Stimulated activated CD4-positive, alpha-beta T cell treated with anti-CD3 and anti-CD28 coated beads, TNF-alpha, amount 100 ng/mL, for 24 hours (primary cell): Measurements from ENCODE around the gene SF3A2.

Experiments
- DNase-seq, 3 experiments: peaks; one replicate each; pipeline ENCODE4 v3.0.0-alpha.2; 2020; ENCODE audit warnings: low read depth in 3 of 3

Gene SF3A2

DNA sequence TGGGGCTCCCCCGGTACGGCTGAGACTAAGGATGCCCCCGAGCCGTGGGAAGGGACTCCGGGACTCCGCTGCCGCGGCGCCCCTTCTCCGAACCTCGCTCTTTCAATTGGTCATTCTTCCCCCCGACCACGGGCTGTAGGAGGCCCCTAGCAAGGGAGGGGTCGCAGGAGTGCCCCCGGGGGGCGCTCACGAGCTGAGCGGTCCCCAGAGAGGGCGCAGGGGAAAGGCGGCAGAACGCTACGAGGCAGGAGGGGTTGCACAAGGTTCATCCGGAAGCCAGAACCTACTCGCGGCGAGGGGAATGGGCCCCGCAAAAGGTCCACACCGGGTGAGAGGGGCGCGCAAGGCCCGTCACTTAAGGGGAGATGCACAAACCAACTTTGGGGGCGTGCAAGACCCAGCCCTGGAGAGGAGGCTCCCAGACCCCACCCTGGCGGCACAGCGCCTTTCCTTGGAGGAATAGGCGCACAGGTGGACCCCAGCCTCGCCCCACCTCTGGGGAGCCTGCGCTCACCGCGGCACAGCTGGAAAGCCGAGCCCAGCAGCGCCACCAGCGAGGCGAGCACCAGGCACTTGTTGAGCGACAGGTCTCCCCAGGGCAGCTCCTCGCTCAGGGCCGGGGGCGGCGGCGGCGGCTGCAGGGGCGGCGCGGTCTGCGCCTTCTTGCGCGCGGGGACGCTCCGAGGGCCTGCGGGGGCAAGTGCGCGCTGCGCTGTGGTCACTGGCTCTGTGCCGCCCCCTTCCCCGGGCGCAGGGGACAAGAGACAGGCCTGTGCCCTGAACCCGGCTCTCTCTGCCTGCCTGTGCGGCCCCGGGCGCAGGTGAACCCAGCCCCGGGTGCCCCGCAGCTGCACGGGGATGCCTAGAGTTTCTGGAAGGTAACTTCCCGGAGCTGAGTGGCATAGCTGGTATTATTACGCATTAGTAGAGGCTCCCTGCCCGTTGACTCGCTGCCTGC, 16.8 kb downstream of the SF3A2 start:
- peak in 1 of 3 experiments; percentile 35 for DNase-seq

DNA sequence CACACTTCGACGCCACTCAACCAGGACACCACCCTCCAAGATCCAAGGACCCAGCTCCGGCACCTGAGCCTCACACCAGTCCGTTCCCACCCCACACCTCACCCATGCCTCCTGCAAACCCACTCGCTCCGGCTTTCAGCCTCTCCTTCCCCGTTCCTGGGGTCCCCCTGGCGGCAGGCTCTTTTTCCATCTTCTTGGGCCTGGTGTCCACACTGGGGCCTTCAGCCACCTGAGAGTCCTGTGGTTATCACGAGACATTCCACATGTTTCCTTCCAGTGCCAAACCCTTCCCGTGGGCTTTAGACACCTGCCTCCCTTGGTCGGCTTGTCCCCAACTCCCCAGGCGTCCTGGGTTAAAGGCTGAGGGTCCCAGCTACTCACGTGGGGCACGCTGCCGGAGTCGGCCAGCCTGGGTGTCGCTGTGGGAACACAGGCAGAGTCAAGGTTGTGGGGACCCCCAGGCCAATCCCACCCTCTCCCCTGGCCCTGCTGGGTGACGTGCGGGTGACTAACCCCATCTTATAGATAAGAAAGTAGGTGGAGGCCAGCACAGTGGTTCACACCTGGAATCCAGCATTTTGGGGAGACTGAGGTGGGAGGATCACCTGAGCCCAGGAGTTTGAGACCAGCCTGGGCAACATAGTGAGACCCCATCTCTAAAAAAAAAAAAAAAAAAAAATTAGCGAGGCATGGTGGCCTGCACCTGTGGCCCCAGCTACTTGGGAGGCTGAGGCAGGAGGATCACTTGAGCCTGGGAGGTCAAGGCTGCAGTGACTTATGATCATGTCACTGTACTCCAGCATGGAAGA, 17.6 kb downstream of the SF3A2 start:
- no peak for DNase-seq

DNA sequence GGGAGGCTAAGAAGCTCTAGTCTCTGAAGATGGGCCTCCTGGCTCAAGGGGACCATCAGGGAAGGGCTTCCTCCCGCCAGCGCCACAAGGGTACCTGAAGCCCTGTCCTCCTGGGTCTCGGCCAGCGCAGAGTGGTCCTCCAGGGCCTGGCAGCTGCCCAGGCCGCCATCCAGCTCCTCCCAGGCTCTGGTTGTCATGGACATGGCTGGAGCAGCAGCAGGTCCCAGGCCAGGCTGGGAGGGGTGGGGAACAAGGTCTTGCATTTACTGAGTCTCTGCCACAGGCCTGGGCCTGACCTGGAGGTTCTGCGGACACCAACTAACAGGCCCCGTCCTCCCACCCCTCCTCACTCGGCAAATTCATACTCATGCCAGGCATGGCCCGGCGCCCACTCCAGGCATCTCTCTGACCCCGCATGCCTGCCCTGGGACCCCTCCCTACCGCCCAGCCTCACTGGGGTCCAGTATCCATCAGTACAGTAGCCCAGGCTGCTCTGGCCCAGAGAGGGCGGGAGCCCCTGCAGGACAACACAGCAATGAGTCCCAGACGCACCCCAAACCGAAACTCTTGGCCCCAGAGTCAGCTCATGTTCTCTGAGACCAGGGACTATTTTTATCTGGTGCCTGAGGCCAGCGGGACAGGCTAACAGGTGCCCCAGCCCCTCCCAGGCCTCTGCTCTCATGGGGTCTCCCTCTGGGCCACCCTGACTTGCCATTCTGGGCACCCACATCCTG, 18.7 kb downstream of the SF3A2 start:
- no peak for DNase-seq

DNA sequence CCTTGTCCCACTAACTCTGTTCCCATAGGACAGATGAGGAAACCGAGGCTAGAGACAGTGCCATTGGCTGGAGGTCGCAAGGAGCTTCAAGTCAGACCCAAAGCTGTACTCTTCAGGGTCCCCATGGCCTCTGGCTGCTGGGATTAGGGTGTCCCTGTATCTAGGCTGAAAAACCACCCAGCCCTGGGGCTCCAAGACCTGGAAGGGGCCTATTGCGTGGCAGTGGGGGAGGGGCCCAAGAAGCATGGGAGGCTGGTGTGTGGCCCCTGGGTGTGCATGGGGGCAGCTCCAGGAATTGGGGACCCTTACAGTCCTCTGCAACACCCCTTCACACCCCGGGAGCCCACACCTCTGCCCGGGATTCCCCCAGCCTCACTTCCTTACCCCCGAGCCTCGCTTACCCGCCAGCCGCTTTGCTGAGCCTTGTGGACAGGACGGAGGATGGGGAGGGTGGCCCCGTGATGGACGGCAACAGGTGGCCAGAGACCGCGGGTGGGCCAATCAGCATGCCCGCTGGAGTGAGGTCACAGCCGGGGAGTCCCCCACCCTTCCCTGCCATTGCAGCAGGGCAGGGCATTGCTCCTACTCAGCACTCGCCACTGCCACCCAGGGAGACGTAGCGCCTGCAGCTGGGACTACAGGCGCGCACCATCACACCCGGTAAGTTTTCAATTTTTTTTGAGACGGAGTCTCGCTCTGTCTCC, 19.5 kb downstream of the SF3A2 start, which contains the start of gene JSRP1:
Gene JSRP1, minus strand, starts transcription at position 436 of the 704 bp plus-strand sequence. CDS start 1,103 bp downstream, outside the sequence.
- DNase-seq, result no peak

DNA sequence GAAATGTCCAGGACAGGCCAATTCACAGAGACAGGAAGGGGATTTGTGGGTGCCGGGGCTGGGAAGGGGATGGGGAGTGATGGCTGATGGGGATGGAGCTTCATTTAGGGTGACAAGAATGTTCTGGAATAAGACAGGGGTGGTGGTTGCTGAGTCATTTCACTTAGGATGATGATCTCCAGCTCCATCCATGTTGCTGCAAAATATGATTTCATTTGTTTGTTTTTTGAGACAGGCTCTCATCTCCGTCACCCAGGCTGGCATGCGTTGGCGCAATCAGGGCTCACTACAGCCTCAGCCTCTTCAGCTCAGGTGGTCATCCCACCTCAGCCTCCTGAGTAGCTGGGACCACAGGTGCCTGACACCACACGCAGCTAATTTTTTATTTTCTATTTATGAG, 22.7 kb downstream of the SF3A2 start:
- DNase-seq, result no peak

DNA sequence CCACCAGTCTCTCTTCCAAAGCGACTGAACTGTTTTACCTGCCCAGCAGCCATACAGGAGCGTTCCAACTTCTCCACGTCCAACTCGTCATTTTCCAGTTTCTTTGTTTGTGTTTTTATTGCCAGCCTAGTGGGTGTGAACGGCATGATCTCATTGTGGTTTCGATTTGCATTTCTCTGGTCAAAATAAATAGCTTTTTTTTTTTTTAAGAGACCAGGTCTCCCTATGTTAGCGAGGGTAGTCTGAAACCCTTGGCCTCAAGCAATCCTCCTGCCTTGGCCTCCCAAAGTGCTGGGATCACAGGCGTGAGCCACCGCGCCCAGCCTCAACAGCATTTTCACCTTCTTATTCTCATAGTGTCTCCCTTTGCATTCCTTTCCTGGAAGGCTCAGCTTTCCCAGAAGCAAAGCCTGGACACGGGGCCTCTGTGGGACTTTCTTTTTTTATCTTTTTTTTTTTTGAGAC, 23.7 kb downstream of the SF3A2 start:
- DNase-seq, result no peak

DNA sequence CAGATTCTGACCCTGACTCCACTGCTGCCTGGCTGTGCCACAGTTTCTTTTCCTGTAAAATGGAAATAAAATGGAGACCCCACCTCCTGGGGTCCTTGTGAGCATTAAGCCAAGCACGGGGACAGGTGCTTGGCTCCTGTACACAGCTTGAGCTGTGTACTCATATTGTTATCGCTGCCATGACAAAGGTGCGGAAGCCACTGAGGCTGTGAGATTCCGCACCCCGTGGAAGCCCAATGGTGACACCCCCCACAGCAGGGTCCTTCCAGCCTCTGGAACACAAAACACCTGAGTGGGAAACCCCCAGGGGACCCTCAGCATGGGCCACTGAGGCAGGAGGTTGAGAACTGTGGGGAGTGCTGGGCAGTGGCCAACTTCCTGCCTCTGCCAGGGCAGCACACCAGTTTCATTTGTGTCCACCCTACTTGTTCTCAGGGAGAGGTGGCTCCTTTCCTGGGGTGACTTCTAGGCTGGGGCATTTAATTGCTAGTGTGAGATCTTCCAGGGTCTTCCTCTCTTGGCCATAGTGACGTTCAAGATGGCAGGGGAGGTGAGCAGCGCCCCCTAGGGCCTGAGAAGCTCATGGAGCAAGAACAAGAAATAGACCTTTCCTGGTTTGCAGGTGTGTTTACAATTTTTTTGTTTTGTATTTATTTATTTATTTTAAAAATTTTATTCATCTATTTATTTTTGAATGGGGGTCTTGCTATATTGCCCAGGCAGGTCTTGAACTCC, 25.0 kb downstream of the SF3A2 start:
- DNase-seq, result peak in 1 of 3 experiments; percentile 57

DNA sequence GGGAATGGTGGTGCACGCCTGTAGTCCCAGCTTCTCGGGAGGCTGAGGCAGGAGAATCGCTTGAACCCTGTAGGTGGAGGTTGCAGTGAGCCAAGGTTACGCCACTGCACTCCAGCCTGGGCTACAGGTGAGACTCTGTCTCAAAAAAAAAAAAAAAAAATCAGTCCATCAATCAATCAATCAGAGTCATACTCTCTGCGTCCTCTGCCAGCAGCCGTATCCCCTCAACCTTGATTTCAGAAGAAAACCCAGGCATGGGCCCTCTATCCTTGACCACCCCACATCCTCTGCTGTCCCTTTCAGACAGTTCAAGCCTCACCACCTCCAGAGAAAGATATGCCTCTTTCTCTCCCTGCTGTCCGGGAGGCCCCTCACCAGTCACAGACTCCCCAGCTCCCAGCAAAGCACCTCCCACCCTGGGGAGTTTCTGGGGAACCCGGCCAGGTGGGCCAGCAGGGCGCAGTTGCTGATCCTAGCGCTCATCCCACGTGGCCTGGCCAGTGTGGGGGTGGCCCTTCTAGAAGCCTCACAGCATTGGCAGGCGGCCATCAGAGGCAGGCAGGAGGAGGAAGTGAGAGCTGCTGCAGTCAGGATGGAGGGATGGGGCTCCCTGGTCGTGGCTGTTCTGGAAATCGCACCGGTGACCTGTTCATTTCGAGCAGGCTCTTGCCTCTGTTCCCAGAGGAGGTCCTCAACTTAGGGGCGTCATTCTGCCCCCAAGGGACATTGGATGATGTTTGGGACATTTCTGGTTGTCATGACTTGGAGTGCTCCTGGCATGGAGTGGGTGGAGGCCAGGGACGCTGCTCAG, 29.8 kb downstream of the SF3A2 start:
- peak in 1 of 3 experiments; percentile 37 for DNase-seq

DNA sequence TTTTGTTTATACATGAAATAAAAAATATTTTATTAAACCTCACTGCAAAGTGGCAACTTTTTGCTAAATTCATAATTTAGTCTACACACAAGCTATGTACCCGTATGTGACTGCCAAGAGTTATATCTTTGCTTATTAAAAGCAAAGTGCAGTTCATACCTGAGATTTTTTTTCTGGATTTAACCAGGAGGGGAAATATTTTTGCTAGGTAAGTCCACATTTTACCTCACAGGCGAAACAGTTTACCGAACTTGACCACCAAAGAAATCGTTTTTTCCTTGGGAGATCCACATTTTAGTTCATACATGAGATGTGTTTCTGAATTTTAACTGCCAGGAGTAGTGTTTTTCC, 31.8 kb downstream of the SF3A2 start:
- DNase-seq, result no peak

DNA sequence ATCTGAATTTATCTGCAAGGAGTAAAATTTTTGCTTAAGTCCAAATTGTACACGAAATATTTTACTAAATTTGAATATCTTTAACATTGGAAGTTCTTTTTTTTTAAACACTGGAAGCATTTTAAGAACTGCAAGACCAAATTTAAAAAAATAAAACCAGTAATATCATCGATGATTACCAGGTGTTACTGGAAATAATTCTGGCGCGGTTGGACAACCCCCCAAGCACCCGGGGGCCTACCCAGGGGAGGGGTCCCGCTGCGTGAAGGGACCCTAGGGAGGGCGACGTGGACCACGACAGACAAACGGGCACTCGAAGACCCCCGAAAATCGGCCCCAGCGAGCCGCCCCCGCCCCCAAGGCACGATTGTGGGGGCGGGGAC, 32.2 kb downstream of the SF3A2 start:
- DNase-seq, result no peak

DNA sequence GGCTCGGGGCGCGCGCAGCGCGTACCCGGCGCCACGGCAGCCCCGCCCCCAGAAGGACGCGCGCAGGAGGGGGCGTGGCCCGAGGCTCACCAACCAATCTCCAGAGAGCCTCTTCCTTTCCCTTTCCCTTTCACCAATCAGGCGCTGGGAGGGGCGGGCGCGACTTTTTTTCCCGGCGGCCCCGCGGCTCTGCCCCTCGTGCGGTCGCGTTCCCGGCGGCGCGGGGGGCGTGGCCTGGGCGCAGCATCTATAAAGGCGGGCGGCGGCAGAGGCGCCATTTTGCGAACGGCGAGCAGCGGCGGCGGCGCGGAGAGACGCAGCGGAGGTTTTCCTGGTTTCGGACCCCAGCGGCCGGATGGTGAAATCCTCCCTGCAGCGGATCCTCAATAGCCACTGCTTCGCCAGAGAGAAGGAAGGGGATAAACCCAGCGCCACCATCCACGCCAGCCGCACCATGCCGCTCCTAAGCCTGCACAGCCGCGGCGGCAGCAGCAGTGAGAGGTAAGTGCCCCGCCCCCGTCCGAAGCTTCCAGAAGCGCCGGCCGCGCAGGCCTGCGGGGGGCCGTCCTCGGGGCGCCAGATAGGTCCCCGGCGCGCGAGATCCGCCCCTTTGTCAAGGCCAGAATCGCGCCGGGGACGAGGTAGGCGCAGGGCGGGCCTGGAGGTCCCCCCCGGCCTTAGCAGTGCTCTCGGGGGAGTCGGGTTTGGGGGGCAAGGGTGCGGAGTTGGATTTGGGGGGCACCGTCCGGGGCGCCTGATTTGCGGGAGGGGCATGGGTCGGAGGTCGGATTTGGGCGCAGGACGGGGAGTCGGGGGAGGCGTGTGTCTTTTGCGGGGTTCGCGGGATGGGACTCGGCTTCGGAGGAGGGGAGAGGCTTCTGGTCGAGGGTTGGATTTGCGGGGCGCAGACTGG, 32.9 kb downstream of the SF3A2 start:
- DNase-seq, result peak; percentile 97 to 99 (median 98)

DNA sequence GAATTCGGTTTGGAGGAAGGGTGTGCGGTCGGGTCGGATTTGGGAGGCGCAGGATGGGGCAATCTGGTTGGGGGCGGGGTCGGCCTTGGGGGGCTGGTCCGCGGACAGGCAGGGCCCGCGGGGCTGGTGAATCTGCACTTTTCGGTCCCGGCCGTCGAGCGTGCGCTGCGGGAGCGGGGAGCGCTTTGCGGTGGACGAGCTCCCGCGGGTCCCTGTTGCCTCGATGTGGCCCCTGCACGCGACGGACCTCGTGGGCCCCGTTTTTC, 33.5 kb downstream of the SF3A2 start:
- peak in 1 of 3 experiments; percentile 50 for DNase-seq

DNA sequence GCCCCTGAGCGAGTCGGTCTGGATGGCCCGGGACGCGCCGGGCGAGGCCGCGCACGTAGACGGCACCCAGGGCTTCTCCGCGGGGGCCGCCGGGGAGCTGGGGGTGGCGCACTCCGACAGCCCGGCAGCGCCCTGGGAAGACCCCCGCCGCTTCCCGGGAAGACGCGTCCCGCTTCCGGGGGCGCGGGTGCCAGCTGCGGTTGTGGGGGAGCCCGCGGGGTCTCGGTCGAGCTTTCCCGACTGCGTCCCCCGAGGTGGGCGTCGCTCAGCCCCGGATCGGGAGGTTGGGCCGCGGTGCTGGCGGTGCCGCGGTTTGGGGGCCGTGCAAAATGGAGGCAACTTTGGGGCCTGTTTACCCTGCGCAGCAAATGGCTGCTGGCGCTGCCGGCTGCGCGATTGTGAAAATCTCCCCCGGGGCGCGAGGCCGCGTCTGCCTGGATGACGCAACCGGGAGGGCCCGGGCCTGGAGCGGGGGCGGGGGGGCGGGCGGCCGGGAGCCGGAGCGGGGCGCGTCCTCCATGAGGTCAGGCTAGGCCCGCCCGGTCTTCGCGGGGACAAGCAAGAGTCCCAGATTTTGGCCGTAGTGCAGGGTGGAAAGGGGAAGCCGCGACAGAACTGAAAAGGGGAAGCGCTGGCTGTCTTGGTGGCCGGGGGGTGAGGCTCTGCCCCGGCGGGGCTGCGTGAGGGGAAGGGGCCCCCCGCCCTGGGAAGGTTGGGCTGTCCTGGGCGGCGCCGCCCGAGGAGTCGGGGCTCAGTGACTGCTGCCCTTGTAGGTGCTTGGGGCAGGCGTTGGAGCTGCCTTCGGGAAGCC, 34.0 kb downstream of the SF3A2 start:
- peak; percentile 53 to 76 (median 61) for DNase-seq

DNA sequence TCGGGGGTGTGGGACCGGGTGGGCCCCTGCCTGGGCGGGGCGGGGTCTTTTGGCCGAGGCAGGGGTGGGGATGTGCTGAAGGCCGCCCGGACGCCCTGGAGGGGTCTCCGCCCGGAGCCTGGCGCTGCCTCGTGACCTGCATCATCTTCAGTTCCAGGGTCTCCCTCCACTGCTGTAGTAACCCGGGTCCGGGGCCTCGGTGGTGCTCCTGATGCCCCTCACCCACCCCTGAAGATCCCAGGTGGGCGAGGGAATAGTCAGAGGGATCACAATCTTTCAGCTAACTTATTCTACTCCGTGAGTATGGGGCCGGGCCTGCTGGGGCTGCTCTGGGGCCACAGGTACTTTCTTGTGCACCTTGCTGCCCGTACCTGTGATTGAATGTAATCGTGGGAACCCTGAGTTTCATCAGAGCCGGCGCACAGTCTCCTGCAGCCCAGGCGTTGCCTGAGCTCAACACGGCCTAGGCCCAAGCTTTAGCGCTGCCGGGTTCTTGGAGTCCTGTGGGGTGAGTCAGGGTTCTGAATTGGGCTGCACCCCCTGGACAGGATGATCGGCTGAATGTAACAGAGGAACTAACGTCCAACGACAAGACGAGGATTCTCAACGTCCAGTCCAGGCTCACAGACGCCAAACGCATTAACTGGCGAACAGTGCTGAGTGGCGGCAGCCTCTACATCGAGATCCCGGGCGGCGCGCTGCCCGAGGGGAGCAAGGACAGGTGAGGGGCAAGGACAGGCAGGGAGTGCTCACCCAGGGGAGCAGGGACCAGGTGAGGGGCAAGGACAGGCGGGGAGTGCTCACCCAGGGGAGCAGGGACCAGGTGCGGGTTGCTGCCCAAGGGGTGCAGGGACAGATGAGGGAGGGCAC, 34.8 kb downstream of the SF3A2 start:
- no peak for DNase-seq

DNA sequence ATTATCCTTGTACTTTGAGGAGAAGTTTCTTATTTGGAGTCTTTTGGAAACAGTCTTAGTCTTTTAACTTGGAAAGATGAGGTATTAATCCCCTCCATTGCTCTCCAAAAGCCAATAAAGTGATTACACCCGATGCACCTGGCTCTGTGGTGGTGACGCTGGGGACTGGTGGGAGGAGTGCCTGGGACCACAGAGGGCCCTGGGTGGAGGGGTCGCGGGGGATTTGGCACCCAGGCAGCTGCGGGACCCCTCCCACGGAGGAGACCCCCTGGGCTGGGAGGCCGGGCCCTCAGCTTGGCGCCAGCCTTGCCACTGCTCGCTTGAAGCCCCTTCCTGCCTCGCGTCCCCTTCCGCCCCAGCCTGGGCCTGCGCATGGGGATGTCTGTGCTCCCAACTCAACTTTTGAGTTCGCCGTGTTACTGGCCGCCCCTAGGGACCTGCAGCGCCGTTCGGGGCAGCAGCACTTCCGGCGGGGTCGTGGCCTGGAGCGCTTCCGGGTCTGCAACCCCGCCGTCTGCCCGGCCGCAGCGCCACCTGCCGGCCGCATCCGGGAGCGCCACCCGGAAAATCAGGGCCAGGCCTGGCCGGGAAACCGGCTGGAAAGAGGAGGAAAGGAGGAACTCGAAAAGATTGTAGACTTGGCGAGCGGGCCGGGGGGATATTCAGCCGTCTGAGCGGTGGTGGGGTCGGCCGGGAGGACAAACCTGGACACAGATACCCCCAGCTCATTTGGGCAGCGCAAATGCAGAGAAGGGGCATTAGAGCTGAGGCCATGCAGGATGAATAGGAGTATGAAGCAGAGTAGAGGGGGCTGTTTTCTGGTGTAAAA, 36.9 kb downstream of the SF3A2 start:
- DNase-seq, result peak; percentile 48 to 73 (median 54)

DNA sequence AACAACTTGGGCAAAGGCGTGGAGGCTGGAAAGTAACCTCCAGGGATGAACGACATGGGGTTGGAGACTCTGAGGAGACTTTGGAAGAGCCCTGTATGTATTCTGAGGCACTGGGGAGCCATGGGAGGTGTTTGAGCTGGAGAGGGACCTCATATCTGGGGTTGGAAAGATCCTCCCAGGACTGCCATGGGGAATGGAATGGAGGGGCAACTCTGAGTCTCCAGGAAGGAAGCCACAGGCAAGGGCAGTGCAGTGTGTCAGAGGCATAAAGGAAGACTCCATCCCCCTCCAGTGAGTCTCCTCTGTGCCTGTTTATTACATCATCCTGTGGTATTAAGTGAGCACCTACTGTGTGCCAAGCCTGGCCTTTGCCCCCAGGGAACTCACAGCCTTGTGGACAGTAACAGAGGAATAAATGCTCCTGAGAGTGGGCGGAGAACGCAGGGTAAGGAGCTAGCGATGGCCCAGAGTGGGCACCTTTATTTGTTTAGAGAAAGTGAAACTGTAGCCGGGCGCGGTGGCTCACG, 37.6 kb downstream of the SF3A2 start:
- no peak for DNase-seq
